Stimulated activated CD4-positive, alpha-beta T cell treated with anti-CD3 and anti-CD28 coated beads, Interleukin-2, amount 100 ng/mL, for 24 hours (primary cell): ENCODE measurements around the gene HTR2A.

Experiments
- DNase-seq, 2 donors: peaks; one replicate each; pipeline ENCODE4 v3.0.0-alpha.2; 2020

HTR2A gene

DNA sequence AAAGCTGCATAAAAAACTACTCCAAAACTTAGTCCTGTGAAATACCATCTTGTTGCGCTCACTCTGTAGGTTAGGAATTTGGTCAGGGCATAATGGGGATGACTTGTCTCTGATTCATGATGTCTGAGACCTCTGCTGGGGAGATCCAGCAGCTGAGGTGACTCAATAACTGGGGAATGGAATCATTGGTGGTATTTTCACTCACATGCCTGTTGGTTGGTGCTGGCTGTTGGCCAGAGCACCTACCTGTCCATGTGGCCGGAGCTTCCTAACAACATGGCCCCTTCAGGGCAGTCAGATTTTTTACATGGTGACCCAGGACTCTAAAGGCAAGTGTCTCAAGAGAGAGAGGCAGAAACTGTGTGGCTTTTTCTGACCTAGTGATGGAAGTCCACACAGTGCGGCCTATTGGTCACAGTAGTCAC is 92.5 kb downstream of the HTR2A start:
- no peak for DNase-seq

- DNase-seq, result no peak
Observed at GRCh38 chr13:46803586-46803985, 93.3 kb downstream of the HTR2A start.

DNA sequence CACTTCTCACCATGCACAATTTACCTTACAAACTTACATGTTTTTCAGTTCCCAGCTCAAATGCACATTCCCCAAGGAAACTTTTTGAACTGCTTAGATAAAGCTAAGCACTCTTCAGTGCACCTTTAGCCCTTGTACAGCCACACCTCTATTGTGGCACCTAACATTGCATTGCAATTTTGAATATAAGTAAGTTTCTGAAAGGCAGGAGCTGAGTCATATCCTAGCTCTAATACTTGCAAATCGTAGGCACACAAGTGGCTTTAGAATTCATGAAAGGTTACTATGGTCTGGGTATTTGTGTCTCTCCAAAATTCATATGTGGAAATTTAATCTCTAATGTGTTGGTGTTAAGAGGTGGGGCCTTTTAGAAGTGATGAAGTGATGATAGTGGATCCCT is 95.0 kb downstream of the HTR2A start:
- no peak for DNase-seq

DNA sequence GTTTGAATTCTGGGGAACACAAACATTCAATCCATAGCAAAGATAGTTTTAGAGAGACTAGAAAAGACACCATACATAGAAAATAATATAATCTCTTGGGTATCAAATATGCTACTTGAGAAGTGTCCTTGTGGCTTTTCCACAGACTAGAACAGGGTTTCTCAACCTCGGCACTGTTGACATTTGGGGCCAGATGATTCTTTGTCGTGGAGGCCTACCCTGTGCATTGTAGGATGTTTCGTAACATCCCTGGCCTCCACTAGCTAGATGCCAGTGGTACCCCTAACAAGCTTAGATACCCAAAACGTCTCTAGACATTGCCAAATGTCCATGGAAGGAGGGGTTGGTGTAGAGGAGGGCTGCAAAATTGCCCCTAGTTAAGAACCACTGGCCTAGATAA is 97.7 kb downstream of the HTR2A start:
- no peak for DNase-seq

DNA sequence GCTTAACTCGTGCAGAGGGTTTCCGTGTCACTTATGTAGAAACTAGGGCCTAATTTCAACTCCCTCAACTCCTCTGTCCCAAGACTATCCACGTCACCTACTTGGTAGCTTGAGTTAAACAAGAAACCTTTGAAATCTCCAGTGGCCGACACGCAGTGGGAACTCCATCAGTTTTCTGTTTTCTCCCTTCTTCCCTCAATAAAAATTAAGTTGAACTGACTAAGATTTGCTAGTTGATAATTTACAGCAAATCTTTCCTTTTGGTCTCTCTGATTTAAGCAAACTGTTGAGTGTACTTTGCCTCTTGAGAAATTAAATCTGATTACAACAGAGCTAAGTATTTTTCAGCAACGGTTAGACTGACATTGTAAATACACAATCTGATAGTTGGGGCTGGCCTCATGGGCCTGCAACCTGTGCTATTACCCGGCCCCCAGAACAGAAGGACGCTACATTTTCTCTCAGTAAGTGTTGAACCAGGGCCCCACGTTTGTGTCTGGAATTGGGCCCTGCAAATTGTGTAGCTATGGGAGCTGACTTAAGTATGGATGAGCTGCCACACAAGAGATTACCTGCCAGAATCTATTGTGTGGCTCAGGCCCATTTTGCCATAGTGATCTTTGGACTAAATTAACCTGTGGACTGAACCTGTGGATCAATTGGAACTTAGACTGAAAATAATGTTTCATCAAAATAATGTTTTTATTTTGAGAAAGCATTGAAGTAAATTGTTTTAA is 99.2 kb downstream of the HTR2A start:
- DNase-seq, result no peak

- DNase-seq, result peak; percentile 96 to 97
Observed at GRCh38 chr13:46796515-46797474, 100.1 kb downstream of the HTR2A start, which contains the start of gene ESD. Gene ESD (minus strand): TSS chr13:46797161. CDS start chr13:46791413, 5,748 bp downstream.

DNA sequence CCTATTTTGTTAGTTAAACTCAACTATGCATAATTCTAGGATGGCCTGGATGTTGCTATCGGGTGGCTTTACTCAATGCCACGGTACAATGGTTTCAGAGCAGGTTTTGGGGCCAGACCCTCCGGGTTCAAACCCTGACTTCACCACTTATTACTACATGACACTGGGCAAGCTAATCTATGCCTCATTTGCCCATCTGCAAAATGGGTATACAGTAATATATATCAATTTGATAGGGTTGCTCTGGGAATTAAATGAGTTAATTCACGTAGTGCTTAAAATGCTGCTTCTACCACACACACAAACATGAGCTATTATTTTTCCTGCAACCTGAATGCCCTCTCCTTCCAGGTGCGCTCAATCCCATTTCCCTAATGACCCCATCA is 100.7 kb downstream of the HTR2A start:
- DNase-seq, result no peak

DNA sequence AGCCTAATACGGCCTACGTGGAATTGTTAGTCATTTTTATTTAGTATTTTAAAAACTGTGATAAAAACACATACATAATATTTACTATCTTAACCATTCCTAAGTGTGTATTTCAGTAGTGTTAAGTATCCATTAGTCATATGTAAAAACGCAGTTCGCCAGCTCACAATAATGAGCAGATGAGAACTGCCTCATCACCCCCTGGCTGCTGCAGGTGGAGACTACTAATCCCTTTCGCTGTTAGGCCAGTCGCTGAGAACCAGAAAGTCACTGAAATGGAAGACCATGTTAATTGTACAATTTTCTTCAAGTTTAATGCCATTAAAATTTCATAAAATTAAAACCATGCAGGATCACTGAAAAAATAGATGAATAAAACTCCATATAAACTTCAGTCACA is 101.5 kb downstream of the HTR2A start:
- no peak for DNase-seq

GRCh38 chr13:46783504-46783903 is 113.3 kb downstream of the HTR2A start:
- no peak for DNase-seq

DNA sequence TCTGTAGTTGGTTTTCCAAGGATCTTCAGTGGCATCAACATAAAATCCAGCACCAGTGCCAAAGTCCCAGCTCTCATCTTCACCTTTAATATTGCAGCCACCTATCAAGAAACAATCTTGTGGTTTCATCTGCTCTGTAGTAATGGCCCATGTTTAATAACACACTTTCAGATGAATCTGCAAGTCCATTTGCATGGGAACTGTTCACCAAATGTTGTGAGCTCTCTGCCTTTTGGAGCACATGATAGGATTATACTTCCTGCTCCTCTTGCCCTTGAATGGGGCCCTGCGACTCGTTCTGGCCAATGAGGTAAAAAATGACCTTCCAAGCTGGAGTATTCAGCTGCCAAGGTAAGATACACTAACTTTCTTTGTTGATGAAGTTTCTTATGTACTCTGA is 114.2 kb downstream of the HTR2A start:
- DNase-seq, result no peak

- DNase-seq, result no peak
Observed at GRCh38 chr13:46782066-46782465, 114.8 kb downstream of the HTR2A start.
